GM12874 (cell line): Measurements from ENCODE around the gene KTN1.

Experiments used
- CTCF ChIP-seq: IDR thresholded peaks from 2 replicates; pipeline ENCODE4 v1.5.1; 2011; ENCODE audit warnings: low read depth, mild to moderate bottlenecking, control low read depth, low read length, moderate library complexity; ENCODE audit not compliant: insufficient read depth

The KTN1 gene

GRCh38 chr14:55580470-55581341 is 699 bp downstream of the KTN1 start:
- TF ChIP-seq CTCF, result no peak

GRCh38 chr14:55581342-55581771 is 1.4 kb downstream of the KTN1 start:
- no peak for TF ChIP-seq CTCF

GRCh38 chr14:55582746-55583145 is 2.7 kb downstream of the KTN1 start:
- TF ChIP-seq CTCF, result no peak

GRCh38 chr14:55583942-55584468 is 4.0 kb downstream of the KTN1 start:
- no peak for TF ChIP-seq CTCF

- TF ChIP-seq CTCF, result no peak
Observed at GRCh38 chr14:55585854-55586253, 5.8 kb downstream of the KTN1 start.

GRCh38 chr14:55586411-55586810 is 6.4 kb downstream of the KTN1 start:
- TF ChIP-seq CTCF, result no peak

GRCh38 chr14:55587847-55588246 is 7.8 kb downstream of the KTN1 start:
- no peak for TF ChIP-seq CTCF
